Esophagus muscularis mucosa (tissue), 4 donors: ENCODE results near the gene ASCL2. TPM values are rescaled to one million over a fixed set of nuclear protein-coding genes. Genes with fewer than 3 reads are reported as not detected.

Source experiments
- DNase-seq: peaks from one replicate; pipeline ENCODE4 v3.0.0-alpha.2; 2017; ENCODE audit errors: extremely low spot score
- H3K27ac ChIP-seq, 4 donors: fragments of 200-600 bp; sonication (generic); replicated peaks in 1 of 4; 1 replicate in 3 of 4; 2 replicates in 1 of 4; pipeline ENCODE4 v1.5.1; 2016 to 2019; ENCODE audit warnings: mild to moderate bottlenecking in 1 of 4
- H3K27me3 ChIP-seq, 4 donors: fragments of 200-600 bp; sonication (generic); one replicate each; pipeline versions ENCODE4 v1.5.1 to v1.6.0; 2016 to 2019
- H3K36me3 ChIP-seq, 4 donors: fragments of 200-600 bp; sonication (generic); one replicate each; pipeline ENCODE4 v1.5.1; 2016 to 2019
- H3K4me1 ChIP-seq, 4 donors: fragments of 200-600 bp; sonication (generic); one replicate each; pipeline ENCODE4 v1.5.1; 2016 to 2019
- H3K4me3 ChIP-seq, 4 donors: fragments of 200-600 bp; sonication (generic); 1 replicate in 2 of 4; 2 replicates in 2 of 4; pipeline ENCODE4 v1.5.1; 2016 to 2019; ENCODE audit warnings: mild to moderate bottlenecking in 4 of 4, moderate library complexity in 1 of 4
- H3K9me3 ChIP-seq, 4 donors: fragments of 200-600 bp; sonication (generic); 1 replicate in 3 of 4; 2 replicates in 1 of 4; pipeline ENCODE4 v1.5.1; 2016 to 2019
- EP300 ChIP-seq: sonication (generic); formaldehyde crosslinking; IDR thresholded peaks from one replicate; pipeline ENCODE4 v1.6.1; 2017; ENCODE audit warnings: antibody characterized with exemption
- POLR2A ChIP-seq: fragments of 450-650 bp; IDR thresholded peaks from one replicate; pipeline ENCODE4 v1.6.1; 2017; ENCODE audit warnings: antibody characterized with exemption, moderate library complexity, mild to moderate bottlenecking, low read depth
- POLR2AphosphoS5 ChIP-seq, 2 donors: sonication (generic); formaldehyde crosslinking; IDR thresholded peaks; one replicate each; pipeline ENCODE4 v1.6.1; 2017; ENCODE audit warnings: antibody characterized with exemption in 2 of 2
- WGBS: methylation state at CpG from one replicate; pipeline ENCODE4 v1.1.5; 2018; 5-methylcytosine and 5-hydroxymethylcytosine counted together
- intact Hi-C: fragments of 100-400 bp; cut with DNase I; formaldehyde crosslinking; loops from one replicate; pipeline ENCODE4 v1.15.1; 2023
- total RNA-seq, 4 donors: library from RNA; depleted of rRNA; stranded (reverse); fragments of >200 nt; gene quantifications; one replicate each; pipeline versions ENCODE4 v1.1.0 to v1.2.1, GENCODE V29; 2016
- TF ChIP-seq, protein P1 (sequence below), 3 experiments: fragments of 200-600 bp in 2 of 3; fragments of 450-650 bp in 1 of 3; sonication (generic) in 2 of 3; IDR thresholded peaks; one replicate each; pipeline ENCODE4 v1.5.1; 2017 to 2019; ENCODE audit warnings: antibody characterized with exemption in 3 of 3, mild to moderate bottlenecking in 2 of 3, moderate library complexity in 1 of 3

Gene ASCL2
- total RNA-seq, 4 donors from 2014 or later = 0.32 to 0.83 (median 0.42) TPM; not detected in 1

- WGBS = 88% methylated on average over 10 of the region's 13 CpGs
- TF ChIP-seq, protein P1, sequence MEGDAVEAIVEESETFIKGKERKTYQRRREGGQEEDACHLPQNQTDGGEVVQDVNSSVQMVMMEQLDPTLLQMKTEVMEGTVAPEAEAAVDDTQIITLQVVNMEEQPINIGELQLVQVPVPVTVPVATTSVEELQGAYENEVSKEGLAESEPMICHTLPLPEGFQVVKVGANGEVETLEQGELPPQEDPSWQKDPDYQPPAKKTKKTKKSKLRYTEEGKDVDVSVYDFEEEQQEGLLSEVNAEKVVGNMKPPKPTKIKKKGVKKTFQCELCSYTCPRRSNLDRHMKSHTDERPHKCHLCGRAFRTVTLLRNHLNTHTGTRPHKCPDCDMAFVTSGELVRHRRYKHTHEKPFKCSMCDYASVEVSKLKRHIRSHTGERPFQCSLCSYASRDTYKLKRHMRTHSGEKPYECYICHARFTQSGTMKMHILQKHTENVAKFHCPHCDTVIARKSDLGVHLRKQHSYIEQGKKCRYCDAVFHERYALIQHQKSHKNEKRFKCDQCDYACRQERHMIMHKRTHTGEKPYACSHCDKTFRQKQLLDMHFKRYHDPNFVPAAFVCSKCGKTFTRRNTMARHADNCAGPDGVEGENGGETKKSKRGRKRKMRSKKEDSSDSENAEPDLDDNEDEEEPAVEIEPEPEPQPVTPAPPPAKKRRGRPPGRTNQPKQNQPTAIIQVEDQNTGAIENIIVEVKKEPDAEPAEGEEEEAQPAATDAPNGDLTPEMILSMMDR (IDR thresholded peaks at IDR 0.05) = no peak
- TF ChIP-seq POLR2A (no peak), POLR2AphosphoS5 (IDR thresholded peaks at IDR 0.05) (no peak), EP300 (no peak)
- H3K4me1 ChIP-seq = peaks cover 0 to 8% (median 2%) of the 10 kb centered on the region in 4 donors
- no peaks in the 10 kb centered on the region for H3K9me3 ChIP-seq
- H3K36me3 ChIP-seq = no peaks in the 10 kb centered on the region
- no peak overlapping the region for H3K4me3 ChIP-seq
- no peak for DNase-seq
- intact Hi-C loops = no loop called here
- peaks cover 0 to 10% (median 0%) of the 10 kb centered on the region in 4 donors for H3K27me3 ChIP-seq
- H3K27ac ChIP-seq = no peak overlapping the region
These were observed 26.7 kb upstream of the ASCL2 start for GRCh38 chr11:2296913-2297622.

GRCh38 chr11:2295971-2296912, 25.9 kb upstream of the ASCL2 start:
- Histone ChIP-seq H3K4me1 (peaks cover 0 to 8% (median 2%) of the 10 kb centered on the region in 4 donors), H3K4me3 (no peak overlapping the region), H3K27me3 (peaks cover 0 to 10% (median 0%) of the 10 kb centered on the region in 4 donors), H3K36me3 (no peaks in the 10 kb centered on the region), H3K9me3 (no peaks in the 10 kb centered on the region), H3K27ac (no peak overlapping the region)
- WGBS = 100% methylated on average over 4 of the region's 17 CpGs
- TF ChIP-seq POLR2A (no peak), EP300 (no peak), POLR2AphosphoS5 (IDR thresholded peaks at IDR 0.05) (no peak)
- TF ChIP-seq, protein P1 (IDR thresholded peaks at IDR 0.05) = no peak
- intact Hi-C loops = no loop called here
- DNase-seq = no peak

DNA sequence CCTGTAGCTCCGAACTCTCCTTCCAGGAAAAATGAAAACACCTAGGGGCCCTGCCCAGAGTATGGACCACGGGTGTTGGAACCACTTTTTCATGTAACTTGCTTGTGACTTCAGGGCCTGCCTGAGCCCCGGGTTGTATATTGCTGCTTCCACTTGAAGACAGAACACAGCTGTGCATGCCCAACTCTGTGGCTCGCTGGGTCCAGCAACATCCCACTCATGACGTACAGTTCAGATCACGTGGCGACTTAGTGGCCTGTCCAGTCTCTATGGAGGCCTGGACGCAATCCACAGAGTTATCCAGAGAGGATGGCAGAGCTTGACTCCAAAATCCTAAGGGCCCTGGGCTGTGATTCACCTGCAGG, 24.5 kb upstream of the ASCL2 start:
- intact Hi-C loops = no loop called here
- Histone ChIP-seq H3K4me3 (no peak overlapping the region), H3K4me1 (no peaks in the 10 kb centered on the region), H3K9me3 (no peaks in the 10 kb centered on the region), H3K36me3 (no peaks in the 10 kb centered on the region), H3K27ac (no peak overlapping the region), H3K27me3 (peaks cover 0 to 21% (median 0%) of the 10 kb centered on the region in 4 donors)
- TF ChIP-seq EP300 (no peak), POLR2AphosphoS5 (IDR thresholded peaks at IDR 0.05) (no peak), POLR2A (no peak)
- TF ChIP-seq, protein P1 (IDR thresholded peaks at IDR 0.05) = no peak
- no peak for DNase-seq
- 96% methylated on average over 2 of the region's 8 CpGs for WGBS

DNA sequence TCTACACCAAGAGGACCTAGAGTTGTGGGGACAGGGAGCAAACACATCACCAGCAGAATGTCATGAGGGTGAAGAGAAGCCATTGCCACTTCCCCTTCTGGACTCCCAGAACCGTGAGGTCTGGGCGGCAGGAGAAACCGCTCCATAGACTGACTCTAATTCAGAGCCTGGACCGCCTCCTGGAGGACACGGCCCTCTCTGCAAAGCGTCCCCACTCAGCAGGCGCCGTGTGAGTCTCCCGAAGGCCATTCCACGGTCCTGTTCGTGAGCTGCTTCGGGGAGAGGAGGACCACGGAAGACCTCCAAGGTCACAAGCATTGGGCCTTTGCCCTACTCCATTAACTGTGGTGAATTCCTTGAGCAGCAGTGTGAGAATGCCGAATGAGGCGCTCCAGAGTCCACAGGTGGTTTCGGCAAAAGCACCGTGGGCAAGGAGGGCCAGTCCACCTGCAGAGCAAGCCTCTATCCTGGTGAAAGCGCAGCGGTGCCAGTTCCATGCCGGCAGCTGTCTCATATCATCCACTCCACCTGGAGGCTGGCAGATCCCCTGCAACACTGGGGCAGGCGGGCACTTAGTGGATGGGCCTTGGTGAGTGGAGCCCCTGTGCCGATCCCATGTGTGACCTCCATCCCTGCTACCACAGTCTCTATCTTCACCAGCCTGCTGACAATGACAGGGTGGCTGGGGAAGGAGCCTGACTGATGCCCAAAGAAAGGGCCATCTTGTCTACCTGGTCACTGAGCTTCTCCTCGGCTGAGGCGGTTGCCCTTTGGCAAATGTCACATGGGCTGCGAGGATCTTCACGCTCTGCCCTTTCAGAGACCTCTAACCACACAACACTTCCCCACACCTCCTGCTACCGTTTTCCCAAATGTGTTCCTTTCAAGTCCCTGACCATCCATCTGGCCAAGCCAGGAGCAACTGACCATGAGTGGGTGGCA, 23.9 kb upstream of the ASCL2 start:
- no peak for TF ChIP-seq POLR2A
- TF ChIP-seq, protein P1 (IDR thresholded peaks at IDR 0.05) = no peak
- TF ChIP-seq POLR2AphosphoS5 (IDR thresholded peaks at IDR 0.05) = no peak
- TF ChIP-seq EP300 = no peak
- intact Hi-C loops = no loop called here
- 83% methylated on average over 18 of the region's 27 CpGs for WGBS
- no peak for DNase-seq
- H3K36me3 ChIP-seq = no peaks in the 10 kb centered on the region
- H3K4me1 ChIP-seq = no peaks in the 10 kb centered on the region
- no peak overlapping the region for H3K27ac ChIP-seq
- H3K27me3 ChIP-seq = peaks cover 0 to 27% (median 0%) of the 10 kb centered on the region in 4 donors
- no peaks in the 10 kb centered on the region for H3K9me3 ChIP-seq
- H3K4me3 ChIP-seq = no peak overlapping the region
